Stomach (tissue), 4 donors: ENCODE measurements around the gene SLC22A31.

ENCODE experiments used
- EP300 ChIP-seq: sonication (generic); formaldehyde crosslinking; IDR thresholded peaks from one replicate; pipeline ENCODE4 v1.6.1; 2017; ENCODE audit warnings: antibody characterized with exemption
- POLR2A ChIP-seq, 4 donors: fragments of 450-650 bp; IDR thresholded peaks; one replicate each; pipeline ENCODE4 v1.6.1; 2016; ENCODE audit warnings: antibody characterized with exemption in 4 of 4, control low read depth in 2 of 4, mild to moderate bottlenecking in 1 of 4, moderate library complexity in 1 of 4
- TF ChIP-seq, protein P1 (sequence below), 7 experiments: fragments of 450-650 bp in 4 of 7; fragments of 200-600 bp in 3 of 7; sonication (generic) in 3 of 7; IDR thresholded peaks; one replicate each; pipeline ENCODE4 v1.5.1; 2016 to 2019; ENCODE audit warnings: antibody characterized with exemption in 7 of 7, control low read depth in 2 of 7, mild to moderate bottlenecking in 1 of 7

DNA sequence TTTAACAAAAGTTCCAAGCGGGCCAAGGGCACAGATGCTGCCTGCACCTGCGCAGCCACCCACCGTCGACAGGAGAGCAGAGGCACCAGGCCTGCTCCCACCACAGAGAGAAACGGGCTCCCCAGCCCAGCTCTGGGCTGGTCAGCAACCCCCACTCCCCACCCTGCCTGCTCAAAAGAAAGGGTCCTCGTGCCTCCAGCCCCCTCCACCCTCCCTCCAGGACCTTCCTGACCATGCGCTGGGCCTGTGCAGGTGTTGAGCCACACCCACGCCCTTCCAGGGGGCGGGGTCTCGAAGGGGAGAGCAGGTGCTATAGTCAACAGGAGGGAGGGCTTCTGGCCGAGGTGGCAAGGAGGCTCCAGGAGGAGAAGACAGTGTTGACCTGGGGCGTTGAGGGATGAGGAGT, 42.5 kb upstream of the SLC22A31 start:
- TF ChIP-seq EP300 (no peak), POLR2A (IDR thresholded peaks at IDR 0.05) (no peak)
- TF ChIP-seq, protein P1, sequence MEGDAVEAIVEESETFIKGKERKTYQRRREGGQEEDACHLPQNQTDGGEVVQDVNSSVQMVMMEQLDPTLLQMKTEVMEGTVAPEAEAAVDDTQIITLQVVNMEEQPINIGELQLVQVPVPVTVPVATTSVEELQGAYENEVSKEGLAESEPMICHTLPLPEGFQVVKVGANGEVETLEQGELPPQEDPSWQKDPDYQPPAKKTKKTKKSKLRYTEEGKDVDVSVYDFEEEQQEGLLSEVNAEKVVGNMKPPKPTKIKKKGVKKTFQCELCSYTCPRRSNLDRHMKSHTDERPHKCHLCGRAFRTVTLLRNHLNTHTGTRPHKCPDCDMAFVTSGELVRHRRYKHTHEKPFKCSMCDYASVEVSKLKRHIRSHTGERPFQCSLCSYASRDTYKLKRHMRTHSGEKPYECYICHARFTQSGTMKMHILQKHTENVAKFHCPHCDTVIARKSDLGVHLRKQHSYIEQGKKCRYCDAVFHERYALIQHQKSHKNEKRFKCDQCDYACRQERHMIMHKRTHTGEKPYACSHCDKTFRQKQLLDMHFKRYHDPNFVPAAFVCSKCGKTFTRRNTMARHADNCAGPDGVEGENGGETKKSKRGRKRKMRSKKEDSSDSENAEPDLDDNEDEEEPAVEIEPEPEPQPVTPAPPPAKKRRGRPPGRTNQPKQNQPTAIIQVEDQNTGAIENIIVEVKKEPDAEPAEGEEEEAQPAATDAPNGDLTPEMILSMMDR (IDR thresholded peaks at IDR 0.05): no peak
